ENCODE measurements around the gene BMF.
"Not testable (repeated sequence)": the region's sequence is repeated elsewhere in the genome, so short reads cannot be mapped to it uniquely, and the experiment has no call there.

Gene BMF

GRCh38 chr15:40087991-40088928 is 20.4 kb downstream of the BMF start:
- DNase-seq (ENCODE audit: low spot score), result no peak

- DNase-seq (ENCODE audit: low spot score), result no peak
Observed at GRCh38 chr15:40087068-40087810, 21.4 kb downstream of the BMF start.

DNA sequence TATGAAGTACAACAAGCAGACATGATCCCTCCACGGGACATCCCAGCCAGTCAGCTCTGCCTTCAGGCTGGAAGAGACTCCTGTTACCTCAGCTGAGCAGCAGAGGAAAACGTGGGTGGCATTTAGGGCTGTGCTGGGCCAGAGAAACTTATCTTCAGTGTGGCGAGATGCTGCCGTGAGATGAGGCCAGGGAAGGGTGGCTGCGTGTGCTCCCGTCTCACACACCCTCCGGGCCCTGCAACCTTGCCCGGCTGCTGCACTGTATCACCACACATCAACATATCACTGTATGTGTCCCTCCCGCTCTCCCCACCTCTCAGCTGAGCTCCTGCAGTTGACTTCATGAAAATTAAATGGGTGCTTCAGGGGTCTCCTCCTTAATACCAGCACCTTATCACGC is 23.4 kb downstream of the BMF start:
- DNase-seq (ENCODE audit: low spot score), result no peak

GRCh38 chr15:40084650-40085049 is 24.0 kb downstream of the BMF start:
- DNase-seq (ENCODE audit: low spot score), result peak; percentile 68

DNA sequence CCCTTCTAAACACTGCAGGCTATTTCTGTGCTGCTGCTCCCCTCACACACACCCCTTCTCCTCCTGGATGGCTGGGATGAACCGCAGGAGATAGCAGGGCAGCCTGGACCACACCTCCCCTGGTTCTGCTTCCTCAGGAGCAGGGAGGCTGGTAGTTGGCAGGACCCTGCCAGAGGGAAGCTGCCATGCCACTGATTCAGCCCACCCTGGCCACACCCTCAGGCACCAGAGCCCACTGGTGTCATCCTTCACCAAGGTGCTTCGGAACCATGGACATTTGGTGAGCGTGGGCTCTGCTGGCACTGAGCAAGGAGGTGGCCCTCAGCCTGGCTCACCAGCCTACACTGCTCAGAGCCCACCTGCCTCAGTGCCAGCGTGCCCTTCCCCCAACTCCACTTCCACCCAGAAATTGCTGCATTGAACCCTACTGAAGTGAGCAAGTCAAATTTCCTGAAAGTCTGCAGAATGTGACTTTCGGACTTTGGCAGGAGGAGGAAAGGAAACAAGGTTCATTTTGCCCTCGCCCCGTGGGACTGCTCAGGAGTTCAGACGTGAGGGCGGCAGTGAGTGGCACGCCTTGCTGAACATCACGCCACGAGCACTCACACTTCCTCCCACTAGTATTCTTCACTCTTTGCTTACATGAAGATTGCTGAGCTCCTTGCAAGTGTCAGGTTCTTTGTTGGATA is 26.3 kb downstream of the BMF start:
- no peak for DNase-seq (ENCODE audit: low spot score)

- peak; percentile 80 for DNase-seq (ENCODE audit: low spot score)
Observed at GRCh38 chr15:40081691-40082194, 26.9 kb downstream of the BMF start.

DNA sequence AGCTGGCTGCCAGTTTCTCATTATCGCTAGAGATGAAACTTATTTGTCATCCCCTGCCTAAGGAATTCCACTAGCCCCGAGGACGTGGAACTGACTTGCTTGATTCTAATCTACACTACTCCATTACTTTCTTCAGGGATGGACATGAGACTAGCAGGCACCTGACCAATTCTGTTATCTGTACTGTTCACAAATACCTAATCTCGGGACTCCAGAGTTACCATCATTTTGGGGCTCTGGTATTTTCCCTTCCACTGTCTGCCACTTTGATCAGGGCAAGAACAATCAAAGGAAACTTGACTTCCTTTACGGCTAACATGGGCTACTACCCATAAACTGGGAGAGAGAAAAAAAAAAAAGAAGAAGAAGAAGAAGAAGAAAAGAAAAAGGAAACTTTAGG is 27.8 kb downstream of the BMF start:
- no peak for DNase-seq (ENCODE audit: low spot score)

- DNase-seq (ENCODE audit: low spot score), result no peak
Observed at GRCh38 chr15:40080104-40080503, 28.6 kb downstream of the BMF start.

GRCh38 chr15:40079456-40079855 is 29.2 kb downstream of the BMF start:
- no peak for DNase-seq (ENCODE audit: low spot score)

GRCh38 chr15:40075298-40076044 is 33.2 kb downstream of the BMF start:
- peak; percentile 72 for DNase-seq (ENCODE audit: low spot score)

- DNase-seq (ENCODE audit: low spot score), result not testable (repeated sequence)
Observed at GRCh38 chr15:40074656-40075055, 34.0 kb downstream of the BMF start.

GRCh38 chr15:40073716-40074490 is 34.8 kb downstream of the BMF start:
- not testable (repeated sequence) for DNase-seq (ENCODE audit: low spot score)

GRCh38 chr15:40072216-40072990 is 36.3 kb downstream of the BMF start:
- no peak for DNase-seq (ENCODE audit: low spot score)

- no peak for DNase-seq (ENCODE audit: low spot score)
Observed at GRCh38 chr15:40070608-40071218, 38.0 kb downstream of the BMF start.

DNA sequence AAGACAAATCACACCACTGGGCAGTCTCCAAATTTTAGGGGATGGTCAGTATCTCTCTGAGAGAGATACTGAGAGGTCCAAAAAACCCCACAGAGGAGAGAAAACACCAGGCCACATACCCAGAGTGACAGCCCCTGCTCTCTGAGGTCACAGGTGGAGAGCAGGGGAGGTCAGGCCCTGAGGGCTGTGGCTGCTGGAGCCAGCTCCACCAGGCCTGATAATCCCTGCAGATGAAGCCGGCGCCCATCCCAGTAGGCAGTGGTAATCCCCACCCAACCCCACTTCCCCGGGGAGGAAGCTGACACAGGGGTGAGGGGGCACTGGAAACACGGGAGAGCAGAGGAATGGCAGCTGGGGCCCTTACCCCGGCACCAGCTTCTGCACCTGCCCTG is 38.5 kb downstream of the BMF start:
- DNase-seq (ENCODE audit: low spot score), result no peak

DNA sequence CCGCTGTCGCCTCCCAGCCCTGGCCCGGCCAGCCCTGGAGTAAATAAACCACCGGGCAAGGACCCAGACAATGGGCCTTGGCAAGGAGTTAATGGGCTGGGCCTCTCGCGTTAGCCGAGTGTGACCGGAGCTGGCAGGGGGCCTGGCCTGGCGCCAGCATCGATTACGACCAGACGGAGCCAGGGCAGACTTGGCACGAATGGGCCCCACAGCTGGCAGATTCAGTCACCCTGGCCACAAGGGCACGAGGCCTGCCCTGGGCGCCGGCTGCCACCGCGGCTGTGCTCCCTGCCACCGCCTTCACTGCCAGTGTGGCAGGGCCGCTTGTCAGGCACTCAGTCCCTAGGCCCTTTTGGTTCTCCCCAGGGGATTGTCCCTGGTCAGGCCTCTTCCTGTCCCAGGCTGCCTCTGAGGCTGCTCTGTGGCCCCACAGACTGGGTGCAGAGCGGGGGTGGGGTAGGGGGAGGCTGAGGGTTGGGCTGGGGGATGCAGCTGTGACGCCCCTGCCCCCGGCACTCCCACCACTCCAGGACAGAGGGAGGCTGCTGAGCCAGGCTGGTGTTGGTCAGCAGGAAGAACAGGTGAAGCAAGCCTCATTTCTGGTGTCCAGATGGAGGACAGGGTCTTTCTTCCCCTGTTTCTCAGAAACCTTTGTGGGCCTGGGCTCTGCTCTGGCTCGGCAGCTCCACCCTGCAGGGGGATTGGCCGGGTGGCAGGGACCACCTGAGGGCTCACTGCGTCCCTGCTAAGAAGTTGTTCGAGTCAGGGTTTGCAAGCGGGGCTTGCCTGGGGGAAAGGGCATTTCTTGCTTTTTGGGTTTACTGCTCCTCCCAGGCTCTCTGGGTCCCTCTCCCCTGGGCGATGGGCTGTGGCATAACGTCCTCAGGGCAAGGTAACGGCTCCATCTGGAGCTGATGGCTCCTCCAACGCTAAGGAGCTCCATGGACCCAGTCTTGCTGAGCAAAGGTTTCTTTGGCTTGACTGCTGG is 39.2 kb downstream of the BMF start:
- DNase-seq (ENCODE audit: low spot score), result peak; percentile 96

DNA sequence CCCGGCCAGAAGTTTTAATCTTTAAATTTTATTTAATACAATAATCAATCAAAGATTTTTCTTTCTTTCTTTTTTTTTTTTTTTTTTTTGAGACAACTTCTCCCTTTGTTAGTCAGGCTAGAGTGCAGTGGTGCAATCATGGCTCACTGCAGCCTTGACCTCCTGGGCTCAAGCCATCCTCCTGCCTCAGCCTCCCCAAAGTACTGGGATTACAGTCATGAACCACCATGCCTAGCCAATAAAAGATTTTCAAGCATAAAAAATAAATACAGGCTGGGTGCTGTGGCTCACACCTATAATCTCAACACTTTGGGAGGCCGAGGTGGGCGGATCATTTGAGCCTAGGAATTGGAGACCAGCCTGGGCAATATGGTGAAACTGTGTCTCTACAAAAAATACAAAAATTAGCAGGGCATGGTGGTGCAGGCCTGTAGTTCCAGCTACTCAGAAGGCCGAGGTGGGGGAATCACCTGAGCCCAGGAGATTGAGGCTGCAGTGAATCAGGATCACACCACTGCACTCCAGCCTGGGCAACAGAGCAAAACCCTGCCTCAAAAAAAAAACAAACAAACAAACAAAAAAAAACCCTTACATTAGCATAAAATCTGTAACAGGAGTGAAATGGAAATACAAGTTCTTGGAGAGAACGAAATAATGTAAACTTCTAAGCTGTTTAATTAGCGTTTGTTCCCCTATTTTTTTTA is 40.6 kb downstream of the BMF start:
- DNase-seq (ENCODE audit: low spot score), result peak; percentile 41

GRCh38 chr15:40066589-40066988 is 42.1 kb downstream of the BMF start:
- DNase-seq (ENCODE audit: low spot score), result no peak
